ENCODE results near the gene BATF3.

Gene BATF3

GRCh38 chr1:212702672-212703071 is 3.0 kb upstream of the BATF3 start:
- no peak for FAIRE-seq

- no peak for FAIRE-seq
Observed at GRCh38 chr1:212701910-212702309, 2.3 kb upstream of the BATF3 start.

GRCh38 chr1:212700892-212701819 is 1.5 kb upstream of the BATF3 start:
- no peak for FAIRE-seq

- FAIRE-seq: no peak
Observed at GRCh38 chr1:212700223-212700891, 717 bp upstream of the BATF3 start.

- FAIRE-seq: no peak
Observed at GRCh38 chr1:212699104-212699624, 476 bp downstream of the BATF3 start.

- no peak for FAIRE-seq
Observed at GRCh38 chr1:212698467-212699103, 1.1 kb downstream of the BATF3 start.

- FAIRE-seq: no peak
Observed at GRCh38 chr1:212696721-212697331, 2.8 kb downstream of the BATF3 start.

GRCh38 chr1:212692774-212693644 is 6.6 kb downstream of the BATF3 start:
- no peak for FAIRE-seq

GRCh38 chr1:212691561-212692071 is 8.0 kb downstream of the BATF3 start:
- FAIRE-seq: no peak

- no peak for FAIRE-seq
Observed at GRCh38 chr1:212690816-212691403, 8.7 kb downstream of the BATF3 start.

- no peak for FAIRE-seq
Observed at GRCh38 chr1:212689758-212690529, 9.7 kb downstream of the BATF3 start.

- FAIRE-seq: no peak
Observed at GRCh38 chr1:212689196-212689725, 10.4 kb downstream of the BATF3 start.

- no peak for FAIRE-seq
Observed at GRCh38 chr1:212688341-212689047, 11.1 kb downstream of the BATF3 start.

- FAIRE-seq: no peak
Observed at GRCh38 chr1:212687811-212688210, 11.8 kb downstream of the BATF3 start.

- no peak for FAIRE-seq
Observed at GRCh38 chr1:212686591-212686990, 13.0 kb downstream of the BATF3 start.

- no peak for FAIRE-seq
Observed at GRCh38 chr1:212686069-212686468, 13.6 kb downstream of the BATF3 start.

- FAIRE-seq: no peak
Observed at GRCh38 chr1:212685429-212685828, 14.2 kb downstream of the BATF3 start.

- no peak for FAIRE-seq
Observed at GRCh38 chr1:212684521-212685090, 15.0 kb downstream of the BATF3 start.

- no peak for FAIRE-seq
Observed at GRCh38 chr1:212684076-212684475, 15.6 kb downstream of the BATF3 start.
